D721Med (cell line): ENCODE data around the gene SIK2.
"Not testable (repeated sequence)": the region's sequence is repeated elsewhere in the genome, so short reads cannot be mapped to it uniquely, and the experiment has no call there.

Source experiments
- DNase-seq: peaks from one replicate; pipeline ENCODE4 v3.0.0; 2011; ENCODE audit warnings: low spot score; ENCODE audit not compliant: insufficient read length
- FAIRE-seq: peaks from 2 replicates; lab custom pipeline; 2011; peaks lifted over from hg19 to GRCh38; lab: Jason Lieb, UNC
- TF ChIP-seq, protein P1 (sequence below): IDR thresholded peaks from 2 replicates; pipeline ENCODE4 v1.5.1; 2012; ENCODE audit warnings: mild to moderate bottlenecking, control low read depth; ENCODE audit not compliant: insufficient read depth; ENCODE audit errors: missing control alignments

The SIK2 gene

GRCh38 chr11:111654601-111655000 is 52.4 kb downstream of the SIK2 start:
- TF ChIP-seq, protein P1, sequence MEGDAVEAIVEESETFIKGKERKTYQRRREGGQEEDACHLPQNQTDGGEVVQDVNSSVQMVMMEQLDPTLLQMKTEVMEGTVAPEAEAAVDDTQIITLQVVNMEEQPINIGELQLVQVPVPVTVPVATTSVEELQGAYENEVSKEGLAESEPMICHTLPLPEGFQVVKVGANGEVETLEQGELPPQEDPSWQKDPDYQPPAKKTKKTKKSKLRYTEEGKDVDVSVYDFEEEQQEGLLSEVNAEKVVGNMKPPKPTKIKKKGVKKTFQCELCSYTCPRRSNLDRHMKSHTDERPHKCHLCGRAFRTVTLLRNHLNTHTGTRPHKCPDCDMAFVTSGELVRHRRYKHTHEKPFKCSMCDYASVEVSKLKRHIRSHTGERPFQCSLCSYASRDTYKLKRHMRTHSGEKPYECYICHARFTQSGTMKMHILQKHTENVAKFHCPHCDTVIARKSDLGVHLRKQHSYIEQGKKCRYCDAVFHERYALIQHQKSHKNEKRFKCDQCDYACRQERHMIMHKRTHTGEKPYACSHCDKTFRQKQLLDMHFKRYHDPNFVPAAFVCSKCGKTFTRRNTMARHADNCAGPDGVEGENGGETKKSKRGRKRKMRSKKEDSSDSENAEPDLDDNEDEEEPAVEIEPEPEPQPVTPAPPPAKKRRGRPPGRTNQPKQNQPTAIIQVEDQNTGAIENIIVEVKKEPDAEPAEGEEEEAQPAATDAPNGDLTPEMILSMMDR, result no peak
- no peak for FAIRE-seq
- DNase-seq, result no peak

GRCh38 chr11:111655924-111656323 is 53.7 kb downstream of the SIK2 start:
- TF ChIP-seq, protein P1, result no peak
- FAIRE-seq, result no peak
- no peak for DNase-seq

GRCh38 chr11:111657905-111658304 is 55.7 kb downstream of the SIK2 start:
- not testable (repeated sequence) for FAIRE-seq, DNase-seq

- DNase-seq, FAIRE-seq: not testable (repeated sequence)
Observed at GRCh38 chr11:111658493-111658892, 56.2 kb downstream of the SIK2 start.

DNA sequence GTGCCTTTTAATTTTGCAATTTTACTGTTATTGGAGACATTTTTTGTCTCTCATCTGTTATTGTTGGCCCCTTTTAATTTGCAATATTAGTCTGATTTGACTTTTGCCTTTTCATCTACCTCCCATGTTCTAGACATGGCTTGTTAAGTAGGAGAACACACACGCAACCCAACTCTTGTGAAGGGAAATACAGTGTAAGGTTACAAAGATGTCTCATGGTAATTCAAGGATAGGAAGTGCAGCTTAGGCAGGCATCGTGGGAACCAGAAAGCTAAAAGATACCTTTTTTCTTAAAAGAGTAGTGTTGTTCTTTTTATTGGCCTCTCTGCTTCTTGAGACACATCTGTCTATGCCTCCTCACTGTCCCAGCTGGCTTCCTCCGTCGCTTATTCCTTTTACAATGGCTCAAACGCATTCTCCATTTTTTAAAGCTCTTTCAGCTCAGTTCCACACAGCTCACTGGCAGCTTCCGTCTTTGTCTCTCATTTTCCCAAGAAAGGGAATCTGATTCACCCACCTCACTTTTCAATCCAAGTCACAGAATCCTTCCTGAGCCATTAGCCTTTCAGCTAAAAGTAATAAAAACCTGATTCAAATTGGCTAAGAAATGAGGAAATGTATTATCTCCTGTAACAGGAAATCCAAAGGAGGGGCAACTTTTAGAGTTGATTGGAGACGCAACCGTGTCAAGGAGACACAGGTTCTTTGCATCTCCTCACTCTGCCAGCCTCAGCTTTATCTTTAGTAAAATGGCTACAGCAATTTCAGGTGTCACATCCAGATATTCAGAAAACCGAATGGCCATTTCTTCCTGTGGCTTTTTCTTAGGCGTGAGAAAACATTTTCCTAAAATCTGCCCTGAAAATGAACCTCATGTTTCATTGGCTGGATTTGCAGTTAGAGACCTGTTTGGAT is 57.2 kb downstream of the SIK2 start:
- no peak for DNase-seq
- TF ChIP-seq, protein P1, result no peak
- no peak for FAIRE-seq

GRCh38 chr11:111660822-111661221 is 58.6 kb downstream of the SIK2 start:
- FAIRE-seq, result no peak
- no peak for DNase-seq
- TF ChIP-seq, protein P1, result no peak

GRCh38 chr11:111663820-111664219 is 61.6 kb downstream of the SIK2 start:
- DNase-seq, result no peak
- TF ChIP-seq, protein P1, result no peak
- no peak for FAIRE-seq

- FAIRE-seq (no peak), DNase-seq (no peak)
- TF ChIP-seq, protein P1, result no peak
Observed at GRCh38 chr11:111665777-111666176, 63.5 kb downstream of the SIK2 start.
